DND-41 (cell line): Measurements from ENCODE around the gene NAA15.
"Not testable (repeated sequence)": the region's sequence is repeated elsewhere in the genome, so short reads cannot be mapped to it uniquely, and the experiment has no call there.

Experiments
- ATAC-seq: fragments of 200-7000 bp; cut with Tn5 transposase; 3 replicates; pipeline ENCODE4 v1.9.1; 2021; ENCODE audit warnings: low read depth; ENCODE audit not compliant: insufficient read depth
- DNase-seq: peaks from one replicate; pipeline ENCODE4 v3.0.0-alpha.2; 2020
- H2AFZ ChIP-seq: 2 replicates; pipeline ENCODE4 v1.6.0; 2012; ENCODE audit warnings: low read depth, low read length
- H3K27ac ChIP-seq: 2 replicates; pipeline ENCODE4 v1.5.1; 2012; ENCODE audit warnings: low read length, inconsistent platforms
- H3K27me3 ChIP-seq: fragments of 200-600 bp; sonication (generic); 2 replicates; pipeline ENCODE4 v1.6.0; 2012; ENCODE audit warnings: low read length, mild to moderate bottlenecking, inconsistent platforms; ENCODE audit not compliant: insufficient read depth, poor library complexity
- H3K36me3 ChIP-seq: 2 replicates; pipeline ENCODE4 v1.5.1; 2012; ENCODE audit warnings: low read length, inconsistent platforms; ENCODE audit not compliant: insufficient read depth
- H3K4me1 ChIP-seq: 2 replicates; pipeline ENCODE4 v1.5.1; 2012; ENCODE audit warnings: mild to moderate bottlenecking, low read length; ENCODE audit not compliant: insufficient read depth
- H3K4me2 ChIP-seq: 2 replicates; pipeline ENCODE4 v1.6.0; 2012; ENCODE audit warnings: mild to moderate bottlenecking, moderate library complexity, low read length, inconsistent platforms; ENCODE audit not compliant: insufficient read depth
- H3K4me3 ChIP-seq, 2 experiments: fragments of 200-600 bp in 1 of 2; shearing (Covaris generic) in 1 of 2; 2 replicates each; pipeline ENCODE4 v1.5.1; 2012 to 2016; ENCODE audit warnings: inconsistent platforms in 2 of 2, low read length in 2 of 2, mild to moderate bottlenecking in 2 of 2, low read depth in 1 of 2, moderate library complexity in 1 of 2
- H3K79me2 ChIP-seq: 2 replicates; pipeline ENCODE4 v1.6.0; 2012; ENCODE audit warnings: low read length, inconsistent platforms; ENCODE audit not compliant: insufficient read depth
- H3K9ac ChIP-seq: 2 replicates; pipeline ENCODE4 v1.6.0; 2012; ENCODE audit warnings: low read depth, mild to moderate bottlenecking, inconsistent platforms, low read length, moderate library complexity
- H3K9me3 ChIP-seq: 2 replicates; pipeline ENCODE4 v1.5.1; 2012; ENCODE audit warnings: low read length, moderate library complexity, mild to moderate bottlenecking, inconsistent platforms; ENCODE audit not compliant: insufficient read depth, severe bottlenecking
- H4K20me1 ChIP-seq: 2 replicates; pipeline ENCODE4 v1.6.0; 2012; ENCODE audit warnings: low read length; ENCODE audit not compliant: insufficient read depth
- EZH2 ChIP-seq: IDR thresholded peaks from 3 replicates; pipeline ENCODE4 v1.6.1; 2012; ENCODE audit warnings: borderline replicate concordance, low read depth, mild to moderate bottlenecking, moderate library complexity, low read length, inconsistent platforms; ENCODE audit not compliant: severe bottlenecking
- TF ChIP-seq, protein P1 (sequence below): IDR thresholded peaks from 2 replicates; pipeline ENCODE4 v1.5.1; 2012; ENCODE audit warnings: borderline replicate concordance, low read length, moderate library complexity, mild to moderate bottlenecking; ENCODE audit not compliant: poor library complexity, severe bottlenecking; ENCODE audit errors: extremely low read depth

Gene NAA15

DNA sequence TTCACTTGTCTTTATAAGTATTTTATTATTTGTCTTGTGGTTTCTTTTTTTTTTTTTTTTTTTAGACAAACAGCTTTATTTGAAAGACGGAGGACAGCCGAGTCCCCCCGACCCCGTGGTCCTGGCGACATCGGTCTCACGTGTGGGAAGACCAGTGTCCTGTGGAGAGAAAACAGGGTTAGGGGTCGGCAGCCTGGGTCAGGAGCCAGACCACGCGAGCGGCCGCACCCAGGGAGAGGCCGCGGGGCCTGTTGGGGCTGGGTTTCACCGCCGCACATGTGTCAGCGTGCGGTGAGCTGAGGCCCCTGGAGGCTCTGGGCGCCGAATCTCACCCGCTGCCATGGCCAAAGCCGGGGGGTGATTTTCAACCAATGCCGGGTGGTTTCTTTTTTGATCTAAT lies 134.8 kb downstream of the NAA15 start:
- no peaks in the 10 kb centered on the region for H3K4me1 ChIP-seq
- no peak overlapping the region for H3K4me2 ChIP-seq

DNA sequence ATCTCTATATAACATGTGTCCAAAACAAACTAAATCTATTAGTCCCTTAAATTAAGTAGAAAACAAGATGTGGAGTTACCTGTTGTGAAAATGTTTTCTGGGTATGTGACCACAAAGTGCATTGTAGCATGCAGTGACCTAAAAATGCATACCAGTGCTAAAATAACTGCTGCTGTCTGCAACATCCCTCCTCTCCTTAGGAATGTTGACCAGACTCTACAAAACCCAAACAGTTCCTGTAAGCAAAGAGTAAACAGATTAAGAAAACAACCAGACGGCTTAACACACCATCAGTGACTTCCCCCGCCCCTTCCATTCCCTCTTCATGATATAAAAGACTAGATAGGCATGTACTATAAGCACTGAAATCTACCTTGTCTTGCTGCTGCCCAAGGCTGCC lies 136.8 kb downstream of the NAA15 start:
- H4K20me1 ChIP-seq = no peaks in the 10 kb centered on the region
- no peak overlapping the region for H3K9ac ChIP-seq
- H3K36me3 ChIP-seq = peaks cover 5% of the 10 kb centered on the region; the same call in 1 of the 2 replicates
- no peak for TF ChIP-seq EZH2
- TF ChIP-seq, protein P1, sequence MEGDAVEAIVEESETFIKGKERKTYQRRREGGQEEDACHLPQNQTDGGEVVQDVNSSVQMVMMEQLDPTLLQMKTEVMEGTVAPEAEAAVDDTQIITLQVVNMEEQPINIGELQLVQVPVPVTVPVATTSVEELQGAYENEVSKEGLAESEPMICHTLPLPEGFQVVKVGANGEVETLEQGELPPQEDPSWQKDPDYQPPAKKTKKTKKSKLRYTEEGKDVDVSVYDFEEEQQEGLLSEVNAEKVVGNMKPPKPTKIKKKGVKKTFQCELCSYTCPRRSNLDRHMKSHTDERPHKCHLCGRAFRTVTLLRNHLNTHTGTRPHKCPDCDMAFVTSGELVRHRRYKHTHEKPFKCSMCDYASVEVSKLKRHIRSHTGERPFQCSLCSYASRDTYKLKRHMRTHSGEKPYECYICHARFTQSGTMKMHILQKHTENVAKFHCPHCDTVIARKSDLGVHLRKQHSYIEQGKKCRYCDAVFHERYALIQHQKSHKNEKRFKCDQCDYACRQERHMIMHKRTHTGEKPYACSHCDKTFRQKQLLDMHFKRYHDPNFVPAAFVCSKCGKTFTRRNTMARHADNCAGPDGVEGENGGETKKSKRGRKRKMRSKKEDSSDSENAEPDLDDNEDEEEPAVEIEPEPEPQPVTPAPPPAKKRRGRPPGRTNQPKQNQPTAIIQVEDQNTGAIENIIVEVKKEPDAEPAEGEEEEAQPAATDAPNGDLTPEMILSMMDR = no peak
- ATAC-seq (no peak), DNase-seq (no peak)
- no peaks in the 10 kb centered on the region for H3K27me3 ChIP-seq
- no peak overlapping the region for H3K4me3 ChIP-seq
- H3K9me3 ChIP-seq = peaks cover 12% of the 10 kb centered on the region
- H3K4me2 ChIP-seq = no peak overlapping the region
- no peaks in the 10 kb centered on the region for H3K4me1 ChIP-seq
- no peaks in the 10 kb centered on the region for H3K79me2 ChIP-seq
- no peak overlapping the region for H3K27ac ChIP-seq
- no peak overlapping the region for H2AFZ ChIP-seq

More for the DNA sequence above, 134.8 kb downstream of the NAA15 start:
- DNase-seq = no peak
- H2AFZ ChIP-seq = no peak overlapping the region
- peaks cover 12% of the 10 kb centered on the region for H3K9me3 ChIP-seq
- H3K27ac ChIP-seq = no peak overlapping the region
- H3K4me3 ChIP-seq = no peak overlapping the region
- H3K9ac ChIP-seq = no peak overlapping the region
- H4K20me1 ChIP-seq = no peaks in the 10 kb centered on the region
- no peak for ATAC-seq
- peaks cover 5% of the 10 kb centered on the region; the same call in 1 of the 2 replicates for H3K36me3 ChIP-seq
- no peaks in the 10 kb centered on the region for H3K27me3 ChIP-seq
- no peaks in the 10 kb centered on the region for H3K79me2 ChIP-seq
- no peak for TF ChIP-seq EZH2
- TF ChIP-seq, protein P1 = no peak

DNA sequence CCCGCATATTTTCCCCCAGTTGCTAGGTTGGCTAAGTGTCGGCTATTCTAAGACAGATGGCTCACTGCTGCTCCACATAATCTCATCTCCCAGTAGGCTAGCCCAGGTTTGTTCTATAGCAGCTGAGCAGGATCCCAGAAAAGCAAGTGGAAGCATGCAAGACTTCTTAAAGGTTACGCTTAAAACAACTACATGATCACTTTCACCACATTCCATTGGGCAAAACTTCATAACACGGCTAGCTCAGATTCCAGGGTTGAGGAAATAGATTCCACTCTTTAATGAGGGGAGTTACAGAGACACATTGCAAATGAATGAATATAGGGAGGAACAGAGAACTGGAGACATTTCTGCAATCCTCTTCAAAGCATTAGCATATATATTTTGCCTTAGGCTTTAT lies 139.7 kb downstream of the NAA15 start:
- Histone ChIP-seq H3K9me3 (peaks cover 12% of the 10 kb centered on the region), H3K9ac (no peak overlapping the region), H3K27ac (no peak overlapping the region), H3K36me3 (peaks cover 5% of the 10 kb centered on the region; the same call in 1 of the 2 replicates), H2AFZ (no peak overlapping the region), H3K4me1 (no peaks in the 10 kb centered on the region), H3K4me3 (no peak overlapping the region), H3K4me2 (no peak overlapping the region), H4K20me1 (no peaks in the 10 kb centered on the region), H3K79me2 (no peaks in the 10 kb centered on the region), H3K27me3 (no peaks in the 10 kb centered on the region)
- ATAC-seq (no peak), DNase-seq (no peak)
- TF ChIP-seq, protein P1 = no peak
- TF ChIP-seq EZH2 = no peak

DNA sequence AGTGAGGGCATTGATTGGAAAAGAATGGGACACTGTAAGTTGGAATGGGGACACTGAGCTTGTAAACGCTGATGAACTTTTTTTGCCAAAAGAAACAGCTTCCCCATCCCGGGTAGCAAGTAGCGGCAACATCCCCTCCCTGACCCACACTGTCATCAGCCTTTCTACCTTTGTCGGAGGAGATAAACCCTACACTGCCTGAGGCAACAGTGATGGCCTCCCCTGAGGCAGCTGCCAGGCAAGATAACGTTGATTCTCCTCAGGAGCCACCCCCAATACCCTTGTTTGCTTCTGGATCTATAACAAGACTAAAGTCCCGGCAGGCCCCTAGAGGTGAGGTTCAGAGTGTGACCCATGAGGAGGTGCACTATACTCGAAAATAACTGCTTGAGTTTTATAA lies 142.4 kb downstream of the NAA15 start:
- no peak for DNase-seq
- TF ChIP-seq, protein P1 = no peak
- no peak for TF ChIP-seq EZH2
- Histone ChIP-seq H3K9me3 (peaks cover 6% of the 10 kb centered on the region), H3K4me2 (no peak overlapping the region), H3K36me3 (no peaks in the 10 kb centered on the region), H3K79me2 (no peaks in the 10 kb centered on the region), H3K27me3 (no peaks in the 10 kb centered on the region), H3K9ac (no peak overlapping the region), H3K27ac (no peak overlapping the region), H2AFZ (no peak overlapping the region), H3K4me1 (no peaks in the 10 kb centered on the region), H4K20me1 (no peaks in the 10 kb centered on the region), H3K4me3 (no peak overlapping the region)
- ATAC-seq = no peak

DNA sequence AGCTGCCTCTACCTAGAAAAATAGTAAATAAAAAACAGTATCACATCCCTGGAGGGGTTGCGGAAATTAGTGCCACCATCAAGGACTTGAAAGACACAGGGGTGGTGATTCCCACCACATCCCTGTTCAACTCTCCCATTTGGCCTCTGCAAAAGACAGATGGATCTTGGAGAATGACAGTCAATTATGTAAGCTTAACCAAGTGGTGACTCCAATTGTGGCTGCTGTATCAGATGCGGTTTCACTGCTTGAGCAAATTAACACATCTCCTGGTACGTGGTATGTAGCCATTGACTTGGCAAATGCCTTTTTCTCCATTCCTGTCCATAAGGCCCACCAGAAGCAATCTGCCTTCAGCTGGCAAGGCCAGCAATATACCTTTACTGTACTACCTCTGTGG lies 143.6 kb downstream of the NAA15 start:
- H3K27ac ChIP-seq, H3K4me1 ChIP-seq, H3K9me3 ChIP-seq, ATAC-seq, H3K4me2 ChIP-seq, H3K4me3 ChIP-seq, H3K27me3 ChIP-seq, H3K9ac ChIP-seq, H3K36me3 ChIP-seq, DNase-seq, H3K79me2 ChIP-seq, H4K20me1 ChIP-seq, H2AFZ ChIP-seq: not testable (repeated sequence)
